Right lobe of liver (tissue), 4 donors: ENCODE results near the gene ADSS2.

Experiments used
- POLR2A ChIP-seq: fragments of 450-650 bp; IDR thresholded peaks from one replicate; pipeline ENCODE4 v1.6.1; 2017; ENCODE audit warnings: antibody characterized with exemption, mild to moderate bottlenecking
- TF ChIP-seq, protein P1 (sequence below), 4 donors: fragments of 200-600 bp in 3 of 4; fragments of 450-650 bp in 1 of 4; IDR thresholded peaks; one replicate each; pipeline versions ENCODE4 v1.5.1 to v1.8.0; 2016 to 2022; ENCODE audit warnings: antibody characterized with exemption in 4 of 4, mild to moderate bottlenecking in 2 of 4
- donor health status: DM: no; HTN: no; CAD: no.
- donor health status: DM: no; HTN: no; CAD: no.
- donor health status: DM: no; HTN: yes; CAD: no.

GRCh38 chr1:244376126-244376525, 75.6 kb downstream of the ADSS2 start:
- TF ChIP-seq, protein P1, sequence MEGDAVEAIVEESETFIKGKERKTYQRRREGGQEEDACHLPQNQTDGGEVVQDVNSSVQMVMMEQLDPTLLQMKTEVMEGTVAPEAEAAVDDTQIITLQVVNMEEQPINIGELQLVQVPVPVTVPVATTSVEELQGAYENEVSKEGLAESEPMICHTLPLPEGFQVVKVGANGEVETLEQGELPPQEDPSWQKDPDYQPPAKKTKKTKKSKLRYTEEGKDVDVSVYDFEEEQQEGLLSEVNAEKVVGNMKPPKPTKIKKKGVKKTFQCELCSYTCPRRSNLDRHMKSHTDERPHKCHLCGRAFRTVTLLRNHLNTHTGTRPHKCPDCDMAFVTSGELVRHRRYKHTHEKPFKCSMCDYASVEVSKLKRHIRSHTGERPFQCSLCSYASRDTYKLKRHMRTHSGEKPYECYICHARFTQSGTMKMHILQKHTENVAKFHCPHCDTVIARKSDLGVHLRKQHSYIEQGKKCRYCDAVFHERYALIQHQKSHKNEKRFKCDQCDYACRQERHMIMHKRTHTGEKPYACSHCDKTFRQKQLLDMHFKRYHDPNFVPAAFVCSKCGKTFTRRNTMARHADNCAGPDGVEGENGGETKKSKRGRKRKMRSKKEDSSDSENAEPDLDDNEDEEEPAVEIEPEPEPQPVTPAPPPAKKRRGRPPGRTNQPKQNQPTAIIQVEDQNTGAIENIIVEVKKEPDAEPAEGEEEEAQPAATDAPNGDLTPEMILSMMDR (IDR thresholded peaks at IDR 0.05): no peak
- no peak for TF ChIP-seq POLR2A
